GM23338 (cell line): ENCODE measurements around the gene CLCF1.

ENCODE experiments used
- CREB1 ChIP-seq: fragments of 250-450 bp; sonication (Bioruptor Pico); IDR thresholded peaks from 2 replicates; pipeline ENCODE4 v1.5.0; 2020; ENCODE audit warnings: low read depth, mild to moderate bottlenecking, moderate library complexity
- EZH2 ChIP-seq: fragments of 200-600 bp; sonication (generic); IDR thresholded peaks from one replicate; pipeline ENCODE4 v1.8.0; 2017; ENCODE audit warnings: antibody characterized with exemption, mild to moderate bottlenecking, low read depth; ENCODE audit not compliant: unreplicated experiment
- NANOG ChIP-seq: IDR thresholded peaks from 2 replicates; pipeline ENCODE4 v1.6.1; 2016; ENCODE audit warnings: antibody characterized with exemption, borderline replicate concordance
- POLR2AphosphoS5 ChIP-seq: IDR thresholded peaks from 2 replicates; pipeline ENCODE4 v1.6.1; 2016; ENCODE audit warnings: antibody characterized with exemption, low read depth
- ZNF331 ChIP-seq: fragments of 250-450 bp; sonication (Bioruptor Pico); IDR thresholded peaks from 2 replicates; pipeline ENCODE4 v1.5.0; 2020; ENCODE audit warnings: low read depth, mild to moderate bottlenecking, moderate library complexity
- TF ChIP-seq, protein P1 (sequence below): IDR thresholded peaks from 2 replicates; pipeline ENCODE4 v1.6.1; 2016; ENCODE audit warnings: antibody characterized with exemption
- TF ChIP-seq, protein P2 (sequence below), 2 experiments: fragments of 200-600 bp in 1 of 2; sonication (generic) in 1 of 2; conservative IDR thresholded peaks; 2 replicates each; pipeline versions ENCODE4 v1.5.1 to v1.6.1; 2016 to 2017; ENCODE audit warnings: antibody characterized with exemption in 2 of 2, low read depth in 2 of 2, mild to moderate bottlenecking in 2 of 2, moderate library complexity in 1 of 2
- TF ChIP-seq, protein P3 (sequence below): IDR thresholded peaks from one replicate; pipeline ENCODE4 v1.6.1; 2018; ENCODE audit warnings: antibody characterized with exemption; ENCODE audit not compliant: unreplicated experiment

DNA sequence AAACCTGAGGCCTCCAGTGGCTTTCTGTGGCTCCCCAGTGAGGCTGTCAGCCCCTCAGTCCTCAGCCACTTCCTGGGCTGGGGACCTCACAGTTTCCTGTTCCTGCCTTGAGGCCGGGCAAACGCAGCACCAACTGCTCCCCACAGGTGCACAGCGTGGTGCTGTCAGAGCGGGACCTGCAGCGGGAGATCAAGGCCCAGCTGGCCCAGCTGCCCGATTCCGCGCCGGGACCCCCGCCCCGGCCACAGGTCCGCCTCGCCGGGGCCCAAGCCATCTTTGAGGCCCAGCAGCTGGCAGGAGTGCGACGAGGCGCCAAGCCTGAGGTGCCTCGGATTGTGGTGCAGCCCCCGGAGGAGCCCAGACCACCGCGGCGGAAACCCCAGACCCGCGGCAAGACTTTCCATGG lies 35.9 kb upstream of the CLCF1 start:
- TF ChIP-seq, protein P1, sequence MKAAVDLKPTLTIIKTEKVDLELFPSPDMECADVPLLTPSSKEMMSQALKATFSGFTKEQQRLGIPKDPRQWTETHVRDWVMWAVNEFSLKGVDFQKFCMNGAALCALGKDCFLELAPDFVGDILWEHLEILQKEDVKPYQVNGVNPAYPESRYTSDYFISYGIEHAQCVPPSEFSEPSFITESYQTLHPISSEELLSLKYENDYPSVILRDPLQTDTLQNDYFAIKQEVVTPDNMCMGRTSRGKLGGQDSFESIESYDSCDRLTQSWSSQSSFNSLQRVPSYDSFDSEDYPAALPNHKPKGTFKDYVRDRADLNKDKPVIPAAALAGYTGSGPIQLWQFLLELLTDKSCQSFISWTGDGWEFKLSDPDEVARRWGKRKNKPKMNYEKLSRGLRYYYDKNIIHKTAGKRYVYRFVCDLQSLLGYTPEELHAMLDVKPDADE: no peak
- TF ChIP-seq, protein P2, sequence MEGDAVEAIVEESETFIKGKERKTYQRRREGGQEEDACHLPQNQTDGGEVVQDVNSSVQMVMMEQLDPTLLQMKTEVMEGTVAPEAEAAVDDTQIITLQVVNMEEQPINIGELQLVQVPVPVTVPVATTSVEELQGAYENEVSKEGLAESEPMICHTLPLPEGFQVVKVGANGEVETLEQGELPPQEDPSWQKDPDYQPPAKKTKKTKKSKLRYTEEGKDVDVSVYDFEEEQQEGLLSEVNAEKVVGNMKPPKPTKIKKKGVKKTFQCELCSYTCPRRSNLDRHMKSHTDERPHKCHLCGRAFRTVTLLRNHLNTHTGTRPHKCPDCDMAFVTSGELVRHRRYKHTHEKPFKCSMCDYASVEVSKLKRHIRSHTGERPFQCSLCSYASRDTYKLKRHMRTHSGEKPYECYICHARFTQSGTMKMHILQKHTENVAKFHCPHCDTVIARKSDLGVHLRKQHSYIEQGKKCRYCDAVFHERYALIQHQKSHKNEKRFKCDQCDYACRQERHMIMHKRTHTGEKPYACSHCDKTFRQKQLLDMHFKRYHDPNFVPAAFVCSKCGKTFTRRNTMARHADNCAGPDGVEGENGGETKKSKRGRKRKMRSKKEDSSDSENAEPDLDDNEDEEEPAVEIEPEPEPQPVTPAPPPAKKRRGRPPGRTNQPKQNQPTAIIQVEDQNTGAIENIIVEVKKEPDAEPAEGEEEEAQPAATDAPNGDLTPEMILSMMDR (conservative IDR thresholded peaks at IDR 0.05; ENCODE audit: low read depth in 2 of 2): no peak
- TF ChIP-seq EZH2: no peak
- TF ChIP-seq CREB1 (CRISPR knock-in tag): no peak
- TF ChIP-seq ZNF331 (CRISPR knock-in tag): no peak
- TF ChIP-seq NANOG: no peak
- no peak for TF ChIP-seq POLR2AphosphoS5
- TF ChIP-seq, protein P3, sequence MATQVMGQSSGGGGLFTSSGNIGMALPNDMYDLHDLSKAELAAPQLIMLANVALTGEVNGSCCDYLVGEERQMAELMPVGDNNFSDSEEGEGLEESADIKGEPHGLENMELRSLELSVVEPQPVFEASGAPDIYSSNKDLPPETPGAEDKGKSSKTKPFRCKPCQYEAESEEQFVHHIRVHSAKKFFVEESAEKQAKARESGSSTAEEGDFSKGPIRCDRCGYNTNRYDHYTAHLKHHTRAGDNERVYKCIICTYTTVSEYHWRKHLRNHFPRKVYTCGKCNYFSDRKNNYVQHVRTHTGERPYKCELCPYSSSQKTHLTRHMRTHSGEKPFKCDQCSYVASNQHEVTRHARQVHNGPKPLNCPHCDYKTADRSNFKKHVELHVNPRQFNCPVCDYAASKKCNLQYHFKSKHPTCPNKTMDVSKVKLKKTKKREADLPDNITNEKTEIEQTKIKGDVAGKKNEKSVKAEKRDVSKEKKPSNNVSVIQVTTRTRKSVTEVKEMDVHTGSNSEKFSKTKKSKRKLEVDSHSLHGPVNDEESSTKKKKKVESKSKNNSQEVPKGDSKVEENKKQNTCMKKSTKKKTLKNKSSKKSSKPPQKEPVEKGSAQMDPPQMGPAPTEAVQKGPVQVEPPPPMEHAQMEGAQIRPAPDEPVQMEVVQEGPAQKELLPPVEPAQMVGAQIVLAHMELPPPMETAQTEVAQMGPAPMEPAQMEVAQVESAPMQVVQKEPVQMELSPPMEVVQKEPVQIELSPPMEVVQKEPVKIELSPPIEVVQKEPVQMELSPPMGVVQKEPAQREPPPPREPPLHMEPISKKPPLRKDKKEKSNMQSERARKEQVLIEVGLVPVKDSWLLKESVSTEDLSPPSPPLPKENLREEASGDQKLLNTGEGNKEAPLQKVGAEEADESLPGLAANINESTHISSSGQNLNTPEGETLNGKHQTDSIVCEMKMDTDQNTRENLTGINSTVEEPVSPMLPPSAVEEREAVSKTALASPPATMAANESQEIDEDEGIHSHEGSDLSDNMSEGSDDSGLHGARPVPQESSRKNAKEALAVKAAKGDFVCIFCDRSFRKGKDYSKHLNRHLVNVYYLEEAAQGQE: no peak
